GM21381 (cell line): Measurements from ENCODE around the gene TRAF4.

Experiments used
- ATAC-seq: cut with Tn5 transposase; IDR thresholded peaks from one replicate; pipeline ENCODE4 v1.9.1; 2021; ENCODE audit warnings: mild to moderate bottlenecking, moderate library complexity; ENCODE audit not compliant: unreplicated experiment

The TRAF4 gene

DNA sequence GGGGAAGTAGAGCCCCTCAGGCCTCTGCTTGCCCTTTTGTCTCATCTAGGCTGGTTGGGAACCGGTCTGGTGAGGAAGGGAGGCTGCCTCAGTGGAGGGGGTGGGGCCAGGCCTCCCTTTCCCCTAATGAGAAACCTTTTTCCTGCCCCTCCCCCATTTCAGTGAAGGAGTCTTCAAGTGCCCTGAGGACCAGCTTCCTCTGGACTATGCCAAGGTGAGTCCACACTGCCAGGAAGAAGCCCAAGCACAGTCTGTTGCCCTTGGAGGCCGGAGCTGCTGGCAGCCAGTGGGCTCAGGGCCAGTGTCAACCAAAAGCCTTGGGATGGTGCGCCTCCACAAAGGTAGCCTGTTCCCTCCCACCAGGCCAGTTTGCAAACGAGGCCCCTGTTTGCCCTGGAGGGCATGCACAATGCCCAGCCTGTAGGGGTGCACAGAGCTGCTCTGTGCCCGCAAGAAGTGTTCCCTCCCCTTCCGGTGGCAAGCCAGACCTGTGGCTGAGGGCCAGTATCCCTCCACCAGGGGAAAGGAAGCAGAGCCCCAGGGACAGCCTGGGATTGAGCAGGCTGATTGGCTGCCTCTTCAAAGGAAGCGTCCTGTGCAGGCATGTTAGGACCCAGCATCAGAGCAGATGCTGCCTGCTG lies 3.4 kb downstream of the TRAF4 start:
- ATAC-seq = no peak

DNA sequence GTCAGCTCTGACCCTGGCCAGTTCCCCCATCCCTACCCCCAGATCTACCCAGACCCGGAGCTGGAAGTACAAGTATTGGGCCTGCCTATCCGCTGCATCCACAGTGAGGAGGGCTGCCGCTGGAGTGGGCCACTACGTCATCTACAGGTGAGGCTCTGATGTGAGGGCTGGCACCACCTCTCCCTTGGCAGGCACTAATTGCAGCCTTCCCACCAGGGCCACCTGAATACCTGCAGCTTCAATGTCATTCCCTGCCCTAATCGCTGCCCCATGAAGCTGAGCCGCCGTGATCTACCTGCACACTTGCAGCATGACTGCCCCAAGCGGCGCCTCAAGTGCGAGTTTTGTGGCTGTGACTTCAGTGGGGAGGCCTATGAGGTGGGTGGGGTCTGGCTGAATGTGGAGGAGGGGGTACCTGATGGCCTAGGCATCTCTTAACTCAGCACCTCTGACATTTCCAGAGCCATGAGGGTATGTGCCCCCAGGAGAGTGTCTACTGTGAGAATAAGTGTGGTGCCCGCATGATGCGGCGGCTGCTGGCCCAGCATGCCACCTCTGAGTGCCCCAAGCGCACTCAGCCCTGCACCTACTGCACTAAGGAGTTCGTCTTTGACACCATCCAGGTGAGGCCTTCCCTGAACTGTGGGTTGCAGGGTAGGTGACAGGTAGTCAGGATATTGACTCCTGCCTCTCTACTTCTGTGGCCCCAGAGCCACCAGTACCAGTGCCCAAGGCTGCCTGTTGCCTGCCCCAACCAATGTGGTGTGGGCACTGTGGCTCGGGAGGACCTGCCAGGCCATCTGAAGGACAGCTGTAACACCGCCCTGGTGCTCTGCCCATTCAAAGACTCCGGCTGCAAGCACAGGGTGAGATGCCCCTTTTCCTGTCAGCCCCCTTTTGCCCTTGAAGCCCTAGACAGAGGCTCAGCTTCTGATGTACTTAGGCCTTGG lies 4.3 kb downstream of the TRAF4 start:
- ATAC-seq = no peak

DNA sequence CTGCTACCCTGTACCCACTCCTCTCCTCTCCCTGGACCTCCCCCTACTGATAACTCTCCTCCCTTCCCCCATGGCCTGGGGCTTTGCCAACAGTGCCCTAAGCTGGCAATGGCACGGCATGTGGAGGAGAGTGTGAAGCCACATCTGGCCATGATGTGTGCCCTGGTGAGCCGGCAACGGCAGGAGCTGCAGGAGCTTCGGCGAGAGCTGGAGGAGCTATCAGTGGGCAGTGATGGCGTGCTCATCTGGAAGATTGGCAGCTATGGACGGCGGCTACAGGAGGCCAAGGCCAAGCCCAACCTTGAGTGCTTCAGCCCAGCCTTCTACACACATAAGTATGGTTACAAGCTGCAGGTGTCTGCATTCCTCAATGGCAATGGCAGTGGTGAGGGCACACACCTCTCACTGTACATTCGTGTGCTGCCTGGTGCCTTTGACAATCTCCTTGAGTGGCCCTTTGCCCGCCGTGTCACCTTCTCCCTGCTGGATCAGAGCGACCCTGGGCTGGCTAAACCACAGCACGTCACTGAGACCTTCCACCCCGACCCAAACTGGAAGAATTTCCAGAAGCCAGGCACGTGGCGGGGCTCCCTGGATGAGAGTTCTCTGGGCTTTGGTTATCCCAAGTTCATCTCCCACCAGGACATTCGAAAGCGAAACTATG lies 5.2 kb downstream of the TRAF4 start:
- no peak for ATAC-seq

DNA sequence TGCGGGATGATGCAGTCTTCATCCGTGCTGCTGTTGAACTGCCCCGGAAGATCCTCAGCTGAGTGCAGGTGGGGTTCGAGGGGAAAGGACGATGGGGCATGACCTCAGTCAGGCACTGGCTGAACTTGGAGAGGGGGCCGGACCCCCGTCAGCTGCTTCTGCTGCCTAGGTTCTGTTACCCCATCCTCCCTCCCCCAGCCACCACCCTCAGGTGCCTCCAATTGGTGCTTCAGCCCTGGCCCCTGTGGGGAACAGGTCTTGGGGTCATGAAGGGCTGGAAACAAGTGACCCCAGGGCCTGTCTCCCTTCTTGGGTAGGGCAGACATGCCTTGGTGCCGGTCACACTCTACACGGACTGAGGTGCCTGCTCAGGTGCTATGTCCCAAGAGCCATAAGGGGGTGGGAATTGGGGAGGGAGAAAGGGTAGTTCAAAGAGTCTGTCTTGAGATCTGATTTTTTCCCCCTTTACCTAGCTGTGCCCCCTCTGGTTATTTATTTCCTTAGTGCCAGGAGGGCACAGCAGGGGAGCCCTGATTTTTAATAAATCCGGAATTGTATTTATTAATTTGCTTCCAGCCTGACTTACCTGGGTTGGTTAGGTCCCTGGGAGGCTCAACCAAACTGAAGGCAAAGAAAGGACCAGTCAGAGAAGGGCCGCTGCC lies 5.8 kb downstream of the TRAF4 start:
- peak; percentile 9 for ATAC-seq

DNA sequence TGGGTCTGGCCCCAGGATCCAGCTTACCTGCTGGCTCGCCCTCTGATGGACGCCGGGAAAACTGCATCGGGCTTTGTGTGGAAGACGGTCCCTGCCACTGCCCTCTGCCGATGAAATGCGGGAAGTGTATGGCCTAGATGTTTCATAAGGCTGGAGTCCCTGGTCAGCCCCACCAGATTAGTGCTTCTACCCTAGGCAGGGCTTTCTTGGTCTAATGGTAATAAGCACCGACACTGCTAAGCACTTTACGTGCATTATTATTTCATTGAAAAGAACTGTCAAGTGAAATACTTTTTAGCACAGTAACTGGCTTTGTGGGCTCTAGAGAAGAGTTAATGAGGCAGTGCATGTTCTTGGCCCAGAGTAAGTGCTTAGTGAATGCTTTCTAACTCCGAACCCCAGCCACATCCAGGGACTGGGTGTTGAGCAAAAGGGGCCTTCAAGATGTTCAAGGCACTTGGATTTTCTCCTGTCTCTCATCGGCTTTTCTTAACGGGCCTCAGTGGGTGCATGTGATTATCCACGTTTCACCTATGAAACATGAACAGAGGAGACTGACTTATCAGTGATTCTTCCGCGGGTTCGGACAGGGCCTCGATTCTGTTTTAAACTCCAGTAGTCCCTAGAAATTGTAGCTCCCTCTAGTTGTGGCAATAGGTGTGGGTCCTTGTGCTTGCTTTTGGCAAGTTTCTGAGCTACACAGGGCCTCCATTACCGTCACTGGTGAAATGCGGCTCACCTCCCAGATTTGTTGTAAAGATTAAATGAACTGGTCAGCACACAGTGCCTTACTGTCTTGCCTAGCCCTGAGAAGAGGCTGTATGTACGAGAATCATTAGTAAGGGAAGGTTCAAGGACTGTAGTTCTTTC lies 6.6 kb downstream of the TRAF4 start:
- ATAC-seq = peak; percentile 75

DNA sequence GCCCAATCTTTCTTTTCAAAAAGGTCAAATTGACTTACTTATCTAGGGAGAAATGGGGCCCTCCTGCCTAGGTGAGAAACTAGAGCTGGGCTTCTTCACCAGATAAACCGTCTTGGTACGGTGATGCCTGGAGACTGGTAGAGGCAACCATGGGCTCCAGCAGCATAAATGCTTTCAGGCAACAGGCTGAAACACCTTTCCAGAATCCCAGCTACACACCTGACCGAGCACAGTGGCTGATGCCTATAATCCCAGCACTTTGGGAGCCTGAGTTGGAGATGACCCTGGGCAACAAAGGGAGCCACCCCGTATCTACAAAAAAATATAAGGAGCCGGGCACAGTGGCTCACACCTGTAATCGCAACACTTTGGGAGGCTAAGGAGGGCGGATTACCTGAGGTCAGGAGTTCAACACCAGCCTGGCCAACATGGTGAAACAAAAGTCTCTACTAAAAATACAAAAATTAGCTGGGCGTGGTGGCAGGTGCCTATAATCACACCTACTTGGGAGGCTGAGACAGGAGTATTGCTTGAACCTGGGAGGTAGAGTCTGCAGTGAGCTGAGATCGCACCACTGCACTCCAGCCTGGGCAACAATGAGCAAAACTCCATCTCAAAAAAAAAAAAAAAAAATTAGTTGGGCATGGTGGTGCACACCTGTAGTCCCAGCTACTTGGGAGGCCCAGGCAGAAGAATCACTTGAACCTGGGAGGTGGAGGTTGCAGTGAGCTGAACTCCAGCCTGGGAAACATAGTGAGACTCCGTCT lies 8.0 kb downstream of the TRAF4 start:
- no peak for ATAC-seq

DNA sequence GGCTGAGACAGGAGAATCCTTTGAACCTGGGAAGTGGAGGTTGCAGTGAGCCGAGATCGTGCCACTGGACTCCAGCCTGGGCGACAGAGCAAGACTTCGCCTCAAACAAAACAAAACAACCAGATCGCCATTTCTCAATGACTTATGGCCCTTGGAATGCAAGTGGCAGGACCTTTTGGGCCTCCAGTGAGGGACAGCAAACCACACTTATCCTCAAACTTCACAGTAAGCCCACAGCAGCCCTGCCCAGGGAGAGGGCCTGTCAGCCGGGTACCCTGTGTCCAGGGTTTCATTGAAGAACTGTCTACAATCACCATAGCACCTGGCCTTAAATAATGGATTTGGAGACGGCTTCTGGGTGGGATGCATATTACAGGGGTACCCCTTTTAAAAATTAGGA lies 11.7 kb downstream of the TRAF4 start:
- no peak for ATAC-seq

DNA sequence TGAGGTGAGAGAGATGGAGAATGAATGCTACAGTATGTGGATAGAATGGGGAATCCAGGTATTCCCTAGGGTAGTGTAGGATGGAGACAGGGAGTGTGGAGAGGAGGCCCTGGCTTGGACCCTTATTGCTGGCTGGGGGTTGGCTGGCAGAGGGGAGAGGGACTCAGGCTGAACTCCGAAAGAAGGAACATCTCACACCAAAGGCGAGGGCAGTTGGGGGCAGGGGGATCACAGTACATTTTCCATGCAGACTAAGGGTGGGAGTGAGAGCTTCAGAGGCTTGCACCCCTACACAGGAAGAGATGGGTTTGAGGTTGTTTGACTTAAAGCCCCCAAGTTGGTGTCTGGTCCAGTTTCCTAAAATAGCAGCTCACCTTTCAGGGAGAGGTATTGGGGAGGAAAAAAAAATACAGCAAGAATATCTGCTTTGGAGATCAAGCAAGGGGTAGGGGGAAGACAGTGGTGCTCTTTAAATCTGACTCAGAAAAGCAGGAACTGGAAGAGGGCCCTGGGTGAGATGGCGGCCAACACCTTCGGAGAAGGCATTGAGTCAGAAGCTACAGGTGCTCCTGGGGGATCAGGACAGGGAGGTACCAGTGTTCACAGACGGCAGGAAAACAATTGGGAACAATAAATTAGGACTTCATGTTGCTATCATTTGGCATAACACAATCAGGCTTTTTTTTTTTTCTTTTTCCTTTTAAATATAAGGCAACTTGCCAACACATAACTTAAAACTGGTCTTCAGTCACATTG lies 12.4 kb downstream of the TRAF4 start:
- ATAC-seq = no peak

DNA sequence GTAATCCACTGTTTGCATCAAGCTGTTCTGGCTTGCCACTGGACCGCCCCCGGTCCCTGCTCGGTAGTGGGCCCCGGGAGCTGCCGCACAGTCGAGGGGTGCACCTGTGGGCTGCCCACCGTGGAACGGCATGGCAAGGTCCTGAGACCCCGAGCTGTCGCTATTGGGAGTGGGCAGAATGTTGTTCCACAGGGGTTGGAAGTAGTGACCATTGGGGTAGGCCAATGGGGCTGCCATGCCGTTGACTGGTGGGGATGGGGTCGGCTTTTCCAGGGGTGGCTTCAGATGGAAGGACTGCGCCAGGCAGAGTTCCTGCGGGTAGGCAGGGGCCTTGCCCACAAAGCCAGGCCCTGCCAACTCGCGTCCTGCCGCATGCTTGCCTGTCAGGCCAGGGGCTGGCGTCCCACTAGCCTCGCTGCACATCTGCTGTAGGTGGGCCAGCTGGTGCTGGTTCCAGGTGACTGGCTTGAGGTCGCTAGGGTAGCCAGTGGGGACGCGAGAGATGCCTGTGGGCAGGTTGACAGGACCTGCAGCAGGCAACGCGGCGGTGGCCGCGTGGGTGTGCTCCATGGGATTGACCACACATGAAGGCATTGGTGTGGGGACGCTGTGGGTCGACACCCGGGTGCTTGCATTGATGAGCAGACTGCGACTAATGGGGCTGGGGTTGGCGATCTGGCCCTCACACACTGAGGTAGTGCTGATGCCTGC lies 14.8 kb downstream of the TRAF4 start:
- no peak for ATAC-seq

DNA sequence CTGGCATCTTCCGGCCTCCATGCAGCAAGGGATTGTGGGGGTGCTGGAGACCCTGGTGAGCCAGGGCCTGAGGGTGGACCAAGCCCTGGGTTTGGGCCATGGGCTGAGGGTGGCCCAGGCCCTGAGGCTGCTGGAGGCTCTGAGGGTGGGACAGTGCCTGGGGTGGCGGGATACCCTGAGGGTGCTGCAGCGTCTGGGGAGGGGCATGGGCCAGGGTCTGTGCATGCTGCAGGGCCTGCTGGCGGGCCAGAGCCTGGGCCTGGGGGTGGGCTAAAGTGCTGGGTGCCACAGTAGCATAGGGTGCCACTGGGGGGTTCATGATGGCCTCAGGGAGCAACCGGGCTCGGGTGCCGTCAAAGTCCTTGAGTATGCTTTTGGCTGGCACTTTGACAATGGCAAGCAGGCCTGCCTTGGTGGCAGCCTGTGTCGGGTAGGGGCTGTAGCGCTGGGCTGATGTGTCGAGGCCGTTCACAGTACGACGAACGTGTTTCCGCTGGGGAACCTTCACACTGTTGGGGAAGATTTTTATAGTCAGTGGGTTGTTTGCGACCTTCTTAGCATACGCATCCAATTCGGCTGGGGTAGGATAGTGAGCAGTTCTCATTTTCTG lies 15.6 kb downstream of the TRAF4 start:
- no peak for ATAC-seq

DNA sequence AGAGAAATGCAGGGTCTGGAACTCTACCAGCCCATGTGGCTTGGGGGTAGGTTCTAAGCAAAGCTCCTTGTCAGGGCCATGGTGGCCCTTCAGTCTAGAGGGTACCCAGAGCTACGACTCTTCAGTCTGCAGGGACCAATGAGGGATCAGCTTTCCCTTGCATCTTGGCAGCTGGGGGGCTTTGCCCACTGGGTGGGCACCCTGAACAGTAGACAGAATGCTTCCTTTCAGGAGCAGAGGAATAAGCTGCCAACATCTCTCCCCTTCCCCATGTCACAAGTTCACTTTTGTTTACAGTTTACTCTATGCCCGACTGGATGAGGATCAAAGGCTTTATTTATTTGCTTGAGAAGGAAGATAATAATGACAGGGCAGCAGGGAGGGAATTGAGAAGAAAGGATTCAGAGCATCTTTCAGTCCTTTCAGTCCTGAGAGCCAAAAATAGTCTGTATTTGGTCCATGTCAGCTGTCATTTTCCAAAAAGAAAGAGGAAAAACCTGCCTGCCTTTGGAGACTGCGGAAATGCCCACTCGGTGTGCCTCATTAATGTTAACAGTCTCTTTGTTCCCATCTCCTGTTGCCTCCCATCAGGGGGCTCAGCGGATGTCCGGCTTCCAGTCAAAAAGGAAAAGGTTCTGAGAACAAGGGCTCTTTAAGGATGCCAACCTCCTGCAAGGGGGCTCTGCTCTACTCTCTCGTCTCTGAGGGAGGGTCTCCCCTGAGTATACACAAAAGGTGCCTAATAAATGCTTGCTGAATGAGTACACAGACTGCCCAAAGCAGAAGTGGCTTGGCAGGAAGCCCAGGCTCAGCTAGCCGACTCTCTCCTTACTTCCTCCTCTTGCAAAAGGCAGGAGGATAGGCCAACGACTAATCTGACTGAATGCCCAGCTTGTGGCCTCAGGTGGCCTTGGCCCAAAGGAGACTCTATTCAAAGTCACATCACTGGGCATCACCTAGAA lies 17.1 kb downstream of the TRAF4 start:
- no peak for ATAC-seq

DNA sequence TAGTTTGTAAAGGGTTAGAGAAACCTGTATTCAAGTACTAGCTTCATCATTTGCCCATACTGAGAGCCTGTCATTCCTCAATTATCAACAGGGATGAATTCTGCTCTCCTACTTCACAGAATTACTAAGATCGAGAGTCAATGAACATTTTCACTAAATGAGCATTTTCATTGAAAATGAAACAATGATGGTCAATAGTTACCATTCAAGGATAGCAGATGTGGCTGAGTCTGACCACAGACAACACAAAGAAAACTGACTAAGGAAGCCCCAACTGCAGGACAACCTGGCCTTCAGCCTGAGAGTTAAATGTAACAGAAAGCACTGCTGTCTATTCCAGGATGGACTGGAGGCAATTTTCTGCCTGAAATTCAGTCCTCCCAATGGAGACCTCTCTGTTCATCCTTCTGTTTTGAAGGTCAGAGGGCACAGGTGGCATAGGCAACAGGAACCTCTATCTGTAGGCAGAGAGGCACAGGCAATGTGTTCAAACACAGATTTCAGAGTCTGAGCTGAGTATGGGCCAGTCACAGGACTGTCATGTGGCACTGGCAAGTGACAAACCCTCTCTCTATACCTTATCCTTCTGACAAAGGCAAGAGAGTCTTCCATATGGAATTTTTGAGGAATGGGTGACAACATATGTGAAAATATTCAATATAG lies 19.5 kb downstream of the TRAF4 start:
- peak; percentile 66 for ATAC-seq

DNA sequence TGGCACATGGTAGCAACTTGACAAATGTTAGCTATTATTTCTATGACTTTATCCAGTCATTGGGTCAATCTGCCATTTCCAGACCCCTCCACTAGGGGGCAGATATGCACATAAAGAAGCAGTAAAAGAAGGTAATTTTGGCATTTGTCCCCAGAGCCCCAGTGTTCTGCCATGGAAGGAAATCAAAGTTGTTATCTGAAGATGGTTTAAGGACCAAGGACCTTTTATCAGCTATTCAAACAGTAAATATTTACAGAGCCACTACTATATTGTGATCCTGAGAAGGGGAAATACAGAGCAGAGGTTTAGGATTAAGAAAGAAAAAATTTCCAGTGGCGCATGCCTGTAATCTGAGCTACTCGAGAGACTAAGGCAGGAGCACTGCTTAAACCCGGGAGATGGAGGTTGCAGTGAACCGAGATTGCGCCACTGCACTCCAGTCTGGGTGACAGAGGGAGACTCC lies 20.0 kb downstream of the TRAF4 start:
- ATAC-seq = peak; percentile 28

DNA sequence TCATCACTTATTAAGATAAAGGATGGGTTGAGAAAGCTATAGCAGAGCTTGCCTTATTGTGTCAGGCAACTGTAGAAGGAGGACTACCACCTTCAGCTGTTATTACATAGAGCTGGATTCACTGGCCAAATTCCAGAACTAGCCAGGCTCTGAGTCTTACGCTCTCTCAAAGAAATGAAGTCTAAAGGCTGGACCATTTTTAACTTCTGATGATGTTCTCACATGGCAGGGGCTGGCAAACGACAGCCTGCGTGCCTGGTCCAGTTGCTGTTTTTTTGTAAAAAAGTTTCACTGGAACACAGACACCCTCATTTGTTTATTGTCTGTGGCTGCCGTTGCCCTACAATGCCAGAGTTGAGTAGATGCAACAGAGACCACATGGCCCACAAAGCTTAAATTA lies 21.2 kb downstream of the TRAF4 start:
- no peak for ATAC-seq

DNA sequence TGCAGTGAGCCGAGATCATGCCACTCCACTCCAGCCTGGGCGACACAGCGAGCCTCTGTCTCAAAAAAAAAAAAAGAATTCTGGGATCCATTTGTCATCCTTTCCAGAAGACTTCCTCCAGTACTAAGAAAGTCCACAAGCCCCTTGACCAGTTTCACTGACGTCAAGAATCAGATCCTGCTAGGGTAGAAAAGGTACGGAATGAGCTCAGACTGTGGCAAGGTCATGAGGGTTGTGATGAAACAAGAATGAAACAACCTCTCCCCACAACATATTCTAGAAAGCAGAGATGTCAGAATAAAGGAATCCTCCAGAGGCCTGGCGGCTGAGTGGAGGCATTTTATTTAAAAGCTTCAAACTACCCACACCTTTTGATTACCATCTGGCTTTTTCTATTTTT lies 29.9 kb downstream of the TRAF4 start:
- ATAC-seq = no peak

DNA sequence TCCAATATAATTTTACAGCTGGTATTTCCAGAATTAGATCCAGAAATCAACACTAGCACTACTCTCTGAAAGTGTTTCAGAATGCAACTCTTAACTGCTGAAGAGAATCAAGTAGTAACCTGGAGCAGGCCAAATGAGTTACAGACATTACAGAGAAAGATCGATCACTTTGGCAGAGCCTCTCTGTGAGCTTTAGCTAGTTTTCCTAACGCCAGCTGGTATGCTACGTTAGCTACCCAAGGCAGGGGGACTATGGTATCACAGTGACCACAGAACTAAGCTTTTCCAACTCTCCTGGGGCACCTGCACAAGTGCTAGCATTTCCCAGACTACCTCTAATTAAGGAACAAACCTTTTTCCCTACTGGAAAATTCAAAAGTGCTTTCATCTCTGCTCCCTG lies 30.4 kb downstream of the TRAF4 start:
- ATAC-seq = no peak
